ENCODE results near the gene SLC16A3. TPM values are rescaled to one million over a fixed set of nuclear protein-coding genes. Genes with fewer than 3 reads are reported as not detected.

The SLC16A3 gene
- total RNA-seq, 1 donor from 2014 or later = 13.0 TPM

DNA sequence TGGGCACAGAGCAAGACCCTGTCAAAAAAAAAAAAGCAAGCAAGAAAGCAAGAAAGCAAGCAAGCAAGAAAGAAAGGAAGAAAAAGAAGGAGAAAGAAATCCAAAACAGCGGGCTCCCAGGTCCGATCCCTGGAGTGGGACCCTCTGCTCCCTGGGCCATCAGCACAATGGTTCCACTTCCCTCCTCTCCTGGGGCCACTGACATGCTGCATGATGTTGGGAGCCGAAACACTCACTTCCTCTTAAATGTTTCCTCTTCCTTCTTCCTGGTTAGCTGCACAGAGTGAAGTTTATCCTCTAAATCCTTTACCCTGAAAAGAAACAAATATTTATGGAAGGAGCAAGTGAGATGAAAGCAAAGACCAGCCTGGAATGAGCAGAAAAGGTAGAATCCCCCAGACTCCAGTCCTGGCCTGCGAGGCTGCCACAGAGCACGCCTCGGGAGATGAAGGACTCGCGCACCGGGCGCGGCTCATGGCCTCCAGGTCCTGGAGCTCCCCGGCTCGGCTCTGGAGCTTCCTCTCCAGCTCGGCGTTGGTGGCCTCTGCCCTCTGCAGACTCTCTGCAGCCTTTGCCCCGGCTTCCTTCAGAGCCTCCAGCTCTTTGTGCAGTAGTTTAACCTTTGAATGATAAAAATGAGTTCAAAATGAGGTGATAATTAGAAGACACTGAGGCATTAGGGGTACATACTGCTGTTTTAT lies 35.2 kb upstream of the SLC16A3 start:
- Histone ChIP-seq H3K4me3 (ENCODE audit: low read length in 3 of 3) (no peak overlapping the region), H3K9me3 (ENCODE audit: control insufficient read depth in 3 of 3, low read length in 3 of 3) (no peaks in the 10 kb centered on the region), H3K27me3 (ENCODE audit: control insufficient read depth in 3 of 3, insufficient read depth in 3 of 3, low read length in 3 of 3) (no peaks in the 10 kb centered on the region), H3K4me1 (ENCODE audit: control insufficient read depth in 3 of 3, insufficient read depth in 3 of 3, low read length in 3 of 3) (peaks cover 0 to 3% (median 0%) of the 10 kb centered on the region in 3 donors), H3K36me3 (ENCODE audit: control insufficient read depth in 3 of 3, insufficient read depth in 3 of 3, low read length in 3 of 3) (peaks cover 20 to 26% (median 23%) of the 10 kb centered on the region in 3 donors), H3K27ac (ENCODE audit: low read depth, low read length) (no peak overlapping the region), H3K9ac (ENCODE audit: low read depth in 1 of 3, low read length in 3 of 3) (no peak overlapping the region)

DNA sequence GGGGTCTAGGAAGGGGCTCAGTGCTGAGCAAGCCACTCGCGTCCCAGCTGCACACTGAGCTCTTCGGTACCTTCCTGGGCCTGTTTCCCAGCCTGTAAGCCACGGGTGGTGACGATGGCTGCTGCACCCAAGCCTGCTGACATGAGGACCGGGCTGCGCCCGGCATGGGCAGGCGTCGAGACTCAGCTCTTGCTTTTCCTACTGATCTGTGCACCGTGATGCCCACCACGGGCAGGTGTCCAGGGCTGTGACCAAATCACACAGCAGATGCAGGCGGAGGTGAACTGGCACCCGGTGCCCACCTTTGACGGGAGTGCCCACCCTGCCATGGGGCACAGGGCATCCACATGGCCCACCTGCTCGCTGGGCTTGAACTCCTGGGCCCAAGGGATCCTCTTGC lies 34.1 kb upstream of the SLC16A3 start:
- Histone ChIP-seq H3K9ac (ENCODE audit: low read depth in 1 of 3, low read length in 3 of 3) (no peak overlapping the region), H3K9me3 (ENCODE audit: control insufficient read depth in 3 of 3, low read length in 3 of 3) (no peaks in the 10 kb centered on the region), H3K4me1 (ENCODE audit: control insufficient read depth in 3 of 3, insufficient read depth in 3 of 3, low read length in 3 of 3) (peaks cover 0 to 3% (median 0%) of the 10 kb centered on the region in 3 donors), H3K36me3 (ENCODE audit: control insufficient read depth in 3 of 3, insufficient read depth in 3 of 3, low read length in 3 of 3) (peaks cover 23 to 29% (median 23%) of the 10 kb centered on the region in 3 donors), H3K27me3 (ENCODE audit: control insufficient read depth in 3 of 3, insufficient read depth in 3 of 3, low read length in 3 of 3) (no peaks in the 10 kb centered on the region), H3K4me3 (ENCODE audit: low read length in 3 of 3) (no peak overlapping the region), H3K27ac (ENCODE audit: low read depth, low read length) (no peak overlapping the region)

GRCh38 chr17:82195675-82196672 lies 32.9 kb upstream of the SLC16A3 start:
- H3K27ac ChIP-seq (ENCODE audit: low read depth, low read length) = no peak overlapping the region

DNA sequence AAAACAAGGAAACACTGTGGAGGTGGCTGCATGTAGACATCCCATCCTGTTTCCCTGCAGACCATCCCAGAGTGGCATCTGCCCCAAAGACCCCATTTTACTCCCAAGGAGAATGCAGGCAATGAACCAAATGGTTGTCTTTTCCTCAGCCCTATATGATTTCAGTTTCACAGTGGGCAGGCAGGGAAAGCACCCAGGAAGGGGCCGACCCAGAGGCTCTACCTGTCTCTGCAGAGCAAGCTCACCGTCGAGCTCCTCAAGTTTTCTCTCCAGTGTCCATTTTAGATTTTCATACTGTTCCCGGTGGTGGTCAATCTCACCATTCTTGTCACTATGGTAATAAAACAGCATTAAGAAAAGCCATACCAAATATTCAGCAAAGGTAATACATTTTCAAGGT lies 30.8 kb upstream of the SLC16A3 start:
- H3K27ac ChIP-seq (ENCODE audit: low read depth, low read length) = no peak overlapping the region
- H3K9ac ChIP-seq (ENCODE audit: low read depth in 1 of 3, low read length in 3 of 3) = no peak overlapping the region
- no peaks in the 10 kb centered on the region for H3K27me3 ChIP-seq (ENCODE audit: control insufficient read depth in 3 of 3, insufficient read depth in 3 of 3, low read length in 3 of 3)
- H3K4me3 ChIP-seq (ENCODE audit: low read length in 3 of 3) = no peak overlapping the region
- peaks cover 13 to 30% (median 21%) of the 10 kb centered on the region in 3 donors for H3K36me3 ChIP-seq (ENCODE audit: control insufficient read depth in 3 of 3, insufficient read depth in 3 of 3, low read length in 3 of 3)
- peaks cover 0 to 3% (median 0%) of the 10 kb centered on the region in 3 donors for H3K4me1 ChIP-seq (ENCODE audit: control insufficient read depth in 3 of 3, insufficient read depth in 3 of 3, low read length in 3 of 3)
- H3K9me3 ChIP-seq (ENCODE audit: control insufficient read depth in 3 of 3, low read length in 3 of 3) = no peaks in the 10 kb centered on the region

More at GRCh38 chr17:82195675-82196672, 32.9 kb upstream of the SLC16A3 start:
- Histone ChIP-seq H3K36me3 (ENCODE audit: control insufficient read depth in 3 of 3, insufficient read depth in 3 of 3, low read length in 3 of 3) (peaks cover 21 to 34% (median 21%) of the 10 kb centered on the region in 3 donors), H3K4me3 (ENCODE audit: low read length in 3 of 3) (no peak overlapping the region), H3K9me3 (ENCODE audit: control insufficient read depth in 3 of 3, low read length in 3 of 3) (no peaks in the 10 kb centered on the region), H3K27me3 (ENCODE audit: control insufficient read depth in 3 of 3, insufficient read depth in 3 of 3, low read length in 3 of 3) (no peaks in the 10 kb centered on the region), H3K9ac (ENCODE audit: low read depth in 1 of 3, low read length in 3 of 3) (no peak overlapping the region), H3K4me1 (ENCODE audit: control insufficient read depth in 3 of 3, insufficient read depth in 3 of 3, low read length in 3 of 3) (peaks cover 0 to 3% (median 0%) of the 10 kb centered on the region in 3 donors)

- Histone ChIP-seq H3K9me3 (ENCODE audit: control insufficient read depth in 3 of 3, low read length in 3 of 3) (no peaks in the 10 kb centered on the region), H3K4me3 (ENCODE audit: low read length in 3 of 3) (no peak overlapping the region), H3K4me1 (ENCODE audit: control insufficient read depth in 3 of 3, insufficient read depth in 3 of 3, low read length in 3 of 3) (peaks cover 0 to 3% (median 0%) of the 10 kb centered on the region in 3 donors), H3K27me3 (ENCODE audit: control insufficient read depth in 3 of 3, insufficient read depth in 3 of 3, low read length in 3 of 3) (no peaks in the 10 kb centered on the region), H3K36me3 (ENCODE audit: control insufficient read depth in 3 of 3, insufficient read depth in 3 of 3, low read length in 3 of 3) (peaks cover 13 to 25% (median 15%) of the 10 kb centered on the region in 3 donors), H3K9ac (ENCODE audit: low read depth in 1 of 3, low read length in 3 of 3) (no peak overlapping the region), H3K27ac (ENCODE audit: low read depth, low read length) (no peak overlapping the region)
Observed at GRCh38 chr17:82199496-82199895, 29.3 kb upstream of the SLC16A3 start.

- Histone ChIP-seq H3K4me3 (ENCODE audit: low read length in 3 of 3) (no peak overlapping the region), H3K4me1 (ENCODE audit: control insufficient read depth in 3 of 3, insufficient read depth in 3 of 3, low read length in 3 of 3) (peaks cover 3 to 4% (median 4%) of the 10 kb centered on the region in 3 donors), H3K36me3 (ENCODE audit: control insufficient read depth in 3 of 3, insufficient read depth in 3 of 3, low read length in 3 of 3) (peaks cover 6 to 19% (median 9%) of the 10 kb centered on the region in 3 donors), H3K27me3 (ENCODE audit: control insufficient read depth in 3 of 3, insufficient read depth in 3 of 3, low read length in 3 of 3) (no peaks in the 10 kb centered on the region), H3K27ac (ENCODE audit: low read depth, low read length) (no peak overlapping the region), H3K9ac (ENCODE audit: low read depth in 1 of 3, low read length in 3 of 3) (no peak overlapping the region), H3K9me3 (ENCODE audit: control insufficient read depth in 3 of 3, low read length in 3 of 3) (no peaks in the 10 kb centered on the region)
Observed at GRCh38 chr17:82200135-82200534, 28.7 kb upstream of the SLC16A3 start.

- no peak overlapping the region for H3K9ac ChIP-seq (ENCODE audit: low read depth in 1 of 3, low read length in 3 of 3)
- H3K9me3 ChIP-seq (ENCODE audit: control insufficient read depth in 3 of 3, low read length in 3 of 3) = no peaks in the 10 kb centered on the region
- H3K4me1 ChIP-seq (ENCODE audit: control insufficient read depth in 3 of 3, insufficient read depth in 3 of 3, low read length in 3 of 3) = peaks cover 8 to 12% (median 12%) of the 10 kb centered on the region in 3 donors
- H3K36me3 ChIP-seq (ENCODE audit: control insufficient read depth in 3 of 3, insufficient read depth in 3 of 3, low read length in 3 of 3) = peaks cover 6 to 18% (median 9%) of the 10 kb centered on the region in 3 donors
- H3K4me3 ChIP-seq (ENCODE audit: low read length in 3 of 3) = no peak overlapping the region
- H3K27me3 ChIP-seq (ENCODE audit: control insufficient read depth in 3 of 3, insufficient read depth in 3 of 3, low read length in 3 of 3) = no peaks in the 10 kb centered on the region
- H3K27ac ChIP-seq (ENCODE audit: low read depth, low read length) = no peak overlapping the region
Observed at GRCh38 chr17:82200743-82201497, 27.9 kb upstream of the SLC16A3 start.

DNA sequence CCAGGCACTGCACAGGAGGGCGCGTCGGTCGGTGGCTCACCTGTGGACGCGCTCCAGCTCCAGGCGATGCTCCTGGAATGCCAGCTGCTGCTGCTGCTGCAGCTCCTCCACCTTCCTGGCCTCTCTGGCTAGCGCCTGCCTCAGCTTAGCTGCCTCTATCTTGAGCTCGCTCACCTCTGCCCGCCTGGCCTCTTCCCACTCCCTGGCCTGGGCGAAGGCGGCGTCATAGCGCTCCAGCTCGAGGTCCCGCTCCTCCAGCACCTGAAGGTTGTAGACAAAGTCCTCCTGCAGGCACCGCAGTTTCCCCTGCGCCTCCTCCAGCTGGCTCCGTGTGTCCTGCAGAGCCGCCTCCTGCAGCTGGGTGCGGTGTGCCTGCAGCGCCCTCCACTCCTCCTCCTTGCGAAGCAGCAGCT lies 27.3 kb upstream of the SLC16A3 start:
- Histone ChIP-seq H3K4me1 (ENCODE audit: control insufficient read depth in 3 of 3, insufficient read depth in 3 of 3, low read length in 3 of 3) (peaks cover 11 to 16% (median 15%) of the 10 kb centered on the region in 3 donors), H3K36me3 (ENCODE audit: control insufficient read depth in 3 of 3, insufficient read depth in 3 of 3, low read length in 3 of 3) (peaks cover 3 to 13% (median 8%) of the 10 kb centered on the region in 3 donors), H3K9me3 (ENCODE audit: control insufficient read depth in 3 of 3, low read length in 3 of 3) (no peaks in the 10 kb centered on the region), H3K9ac (ENCODE audit: low read depth in 1 of 3, low read length in 3 of 3) (no peak overlapping the region), H3K4me3 (ENCODE audit: low read length in 3 of 3) (no peak overlapping the region), H3K27me3 (ENCODE audit: control insufficient read depth in 3 of 3, insufficient read depth in 3 of 3, low read length in 3 of 3) (no peaks in the 10 kb centered on the region), H3K27ac (ENCODE audit: low read depth, low read length) (no peak overlapping the region)

GRCh38 chr17:82202981-82203380 lies 25.9 kb upstream of the SLC16A3 start:
- Histone ChIP-seq H3K36me3 (ENCODE audit: control insufficient read depth in 3 of 3, insufficient read depth in 3 of 3, low read length in 3 of 3) (peaks cover 0 to 8% (median 3%) of the 10 kb centered on the region in 3 donors), H3K27me3 (ENCODE audit: control insufficient read depth in 3 of 3, insufficient read depth in 3 of 3, low read length in 3 of 3) (no peaks in the 10 kb centered on the region)

More at GRCh38 chr17:82202981-82203380, 25.9 kb upstream of the SLC16A3 start:
- Histone ChIP-seq H3K4me1 (ENCODE audit: control insufficient read depth in 3 of 3, insufficient read depth in 3 of 3, low read length in 3 of 3) (peaks cover 11 to 16% (median 15%) of the 10 kb centered on the region in 3 donors), H3K9me3 (ENCODE audit: control insufficient read depth in 3 of 3, low read length in 3 of 3) (no peaks in the 10 kb centered on the region), H3K27ac (ENCODE audit: low read depth, low read length) (no peak overlapping the region), H3K4me3 (ENCODE audit: low read length in 3 of 3) (no peak overlapping the region), H3K9ac (ENCODE audit: low read depth in 1 of 3, low read length in 3 of 3) (no peak overlapping the region)

All from skeletal muscle tissue (tissue), 4 donors.